A673 (cell line): ENCODE measurements around the gene SF3B6. TPM values are rescaled to one million over a fixed set of nuclear protein-coding genes. Genes with fewer than 3 reads are reported as not detected.

Experiments
- BruUV-seq: library from RNA; stranded (reverse); fragments of 400-500 nt; replicated peaks from 2 replicates; lab custom pipeline; 2021; lab: Mats Ljungman, UMichigan
- CTCF ChIA-PET: fragments of 300-600 bp; sonication (Branson Sonifier 250); formaldehyde crosslinking; loops from one replicate; lab custom pipeline; 2022; ENCODE audit warnings: antibody characterized with exemption; lab: Charles Lee
- POLR2A ChIA-PET: fragments of 300-600 bp; sonication (Branson Sonifier 250); formaldehyde crosslinking; loops from one replicate; lab custom pipeline; 2022; ENCODE audit warnings: antibody characterized with exemption; ENCODE audit not compliant: low non-redundant PET; lab: Charles Lee
- DNase-seq: peaks from one replicate; pipeline ENCODE4 v3.0.0-alpha.2; 2015; ENCODE audit warnings: low spot score
- H3K27ac ChIP-seq: fragments of 200-600 bp; sonication (generic); 2 replicates; pipeline ENCODE4 v1.5.1; 2016; ENCODE audit warnings: mixed run types, low read depth, mild to moderate bottlenecking, mixed read lengths, antibody characterized with exemption, low read length; ENCODE audit not compliant: poor library complexity, severe bottlenecking
- H3K27me3 ChIP-seq: fragments of 200-600 bp; sonication (generic); replicated peaks from 2 replicates; pipeline ENCODE4 v1.6.1; 2017; ENCODE audit warnings: mixed run types, low read depth, mild to moderate bottlenecking, mixed read lengths, antibody characterized with exemption, low read length; ENCODE audit not compliant: insufficient read depth, poor library complexity
- H3K36me3 ChIP-seq: fragments of 200-600 bp; sonication (generic); 2 replicates; pipeline ENCODE4 v1.6.1; 2016; ENCODE audit warnings: mixed run types, mild to moderate bottlenecking, mixed read lengths, antibody characterized with exemption, low read length; ENCODE audit not compliant: insufficient read depth, poor library complexity, severe bottlenecking
- H3K4me1 ChIP-seq: fragments of 200-600 bp; sonication (generic); 2 replicates; pipeline ENCODE4 v1.6.1; 2017; ENCODE audit warnings: mixed run types, mild to moderate bottlenecking, mixed read lengths, antibody characterized with exemption, low read length; ENCODE audit not compliant: insufficient read depth, poor library complexity, severe bottlenecking
- H3K4me3 ChIP-seq: fragments of 200-600 bp; sonication (generic); 2 replicates; pipeline ENCODE4 v1.5.1; 2016; ENCODE audit warnings: low read depth, mixed run types, mild to moderate bottlenecking, mixed read lengths, low read length; ENCODE audit not compliant: poor library complexity, severe bottlenecking
- H3K9me3 ChIP-seq: fragments of 200-600 bp; sonication (generic); 2 replicates; pipeline ENCODE4 v1.6.1; 2016; ENCODE audit warnings: mixed run types, low read depth, mild to moderate bottlenecking, mixed read lengths, antibody characterized with exemption, low read length; ENCODE audit not compliant: poor library complexity, severe bottlenecking
- EZH2 ChIP-seq: fragments of 200-600 bp; sonication (generic); IDR thresholded peaks from 2 replicates; pipeline ENCODE4 v1.6.1; 2017; ENCODE audit warnings: borderline replicate concordance, low read depth, mild to moderate bottlenecking, mixed read lengths, antibody characterized with exemption, low read length; ENCODE audit not compliant: poor library complexity, severe bottlenecking
- intact Hi-C: fragments of 100-400 bp; cut with micrococcal nuclease; formaldehyde crosslinking; loops from one replicate; pipeline ENCODE4 v1.10.0; 2022; ENCODE audit not compliant: unreplicated experiment
- total RNA-seq: library from RNA; stranded (reverse); gene quantifications from 2 replicates; pipeline ENCODE4 v1.2.3, GENCODE V29; 2021
- TF ChIP-seq, protein P1 (sequence below): fragments of 300-800, 200-600 bp; sonication (generic); conservative IDR thresholded peaks from 2 replicates; pipeline ENCODE4 v1.5.1; 2017; ENCODE audit warnings: low read depth, mild to moderate bottlenecking, antibody characterized with exemption, low read length, moderate library complexity, mixed read lengths

The SF3B6 gene
- total RNA-seq, 1 experiment from 2014 or later = 130 TPM

DNA sequence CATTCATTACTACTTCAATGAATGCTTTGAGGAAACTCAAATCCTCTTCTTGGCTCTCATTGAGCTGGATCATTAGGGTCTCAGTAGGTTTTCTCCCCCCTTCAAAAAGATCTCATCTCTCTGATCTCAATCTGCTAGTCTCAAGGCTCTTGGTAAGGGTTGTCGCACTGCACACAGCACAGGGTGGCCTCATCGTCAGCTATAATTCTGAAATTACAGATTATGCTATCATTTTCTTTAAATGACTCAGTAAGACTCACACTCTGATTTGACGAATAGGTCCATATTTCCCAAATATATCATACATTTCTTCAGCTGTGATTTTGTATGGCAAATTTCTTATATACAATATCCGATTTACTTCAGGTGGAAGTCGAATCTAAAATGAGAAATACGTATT lies 2.3 kb downstream of the SF3B6 start:
- POLR2A ChIA-PET = no interaction called here

DNA sequence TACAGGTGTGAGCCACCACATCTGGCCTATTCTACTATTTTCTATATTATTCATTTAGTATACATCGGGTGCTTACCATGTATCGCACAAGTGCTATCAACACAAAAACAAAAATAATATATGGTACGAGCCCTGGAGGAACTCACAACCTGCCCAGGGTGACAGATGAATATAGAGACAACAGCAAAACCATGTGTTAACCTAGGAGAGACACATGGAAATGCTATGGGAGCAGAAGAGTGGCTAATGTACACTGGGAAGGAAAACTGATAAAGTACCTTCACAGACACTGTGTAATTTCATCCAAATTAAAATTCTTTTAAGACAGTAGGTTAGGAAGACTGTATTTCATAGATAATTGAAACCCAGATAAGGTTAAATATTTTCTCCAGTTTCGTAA lies 3.9 kb downstream of the SF3B6 start:
- ChIA-PET POLR2A (no interaction called here), CTCF (no interaction called here)
- Histone ChIP-seq H3K9me3 (no peaks in the 10 kb centered on the region), H3K36me3 (peaks cover 32% of the 10 kb centered on the region), H3K4me1 (peaks cover 7% of the 10 kb centered on the region), H3K27me3 (no peaks in the 10 kb centered on the region), H3K4me3 (no peak overlapping the region), H3K27ac (no peak overlapping the region)
- intact Hi-C loops = no loop called here
- no peak for DNase-seq
- TF ChIP-seq, protein P1, sequence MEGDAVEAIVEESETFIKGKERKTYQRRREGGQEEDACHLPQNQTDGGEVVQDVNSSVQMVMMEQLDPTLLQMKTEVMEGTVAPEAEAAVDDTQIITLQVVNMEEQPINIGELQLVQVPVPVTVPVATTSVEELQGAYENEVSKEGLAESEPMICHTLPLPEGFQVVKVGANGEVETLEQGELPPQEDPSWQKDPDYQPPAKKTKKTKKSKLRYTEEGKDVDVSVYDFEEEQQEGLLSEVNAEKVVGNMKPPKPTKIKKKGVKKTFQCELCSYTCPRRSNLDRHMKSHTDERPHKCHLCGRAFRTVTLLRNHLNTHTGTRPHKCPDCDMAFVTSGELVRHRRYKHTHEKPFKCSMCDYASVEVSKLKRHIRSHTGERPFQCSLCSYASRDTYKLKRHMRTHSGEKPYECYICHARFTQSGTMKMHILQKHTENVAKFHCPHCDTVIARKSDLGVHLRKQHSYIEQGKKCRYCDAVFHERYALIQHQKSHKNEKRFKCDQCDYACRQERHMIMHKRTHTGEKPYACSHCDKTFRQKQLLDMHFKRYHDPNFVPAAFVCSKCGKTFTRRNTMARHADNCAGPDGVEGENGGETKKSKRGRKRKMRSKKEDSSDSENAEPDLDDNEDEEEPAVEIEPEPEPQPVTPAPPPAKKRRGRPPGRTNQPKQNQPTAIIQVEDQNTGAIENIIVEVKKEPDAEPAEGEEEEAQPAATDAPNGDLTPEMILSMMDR = no peak
- TF ChIP-seq EZH2 = no peak
- no TSS peak for BruUV-seq

More for the DNA sequence above, 2.3 kb downstream of the SF3B6 start:
- TF ChIP-seq EZH2 = no peak
- TF ChIP-seq, protein P1 = no peak
- Histone ChIP-seq H3K9me3 (no peaks in the 10 kb centered on the region), H3K27ac (no peak overlapping the region), H3K36me3 (peaks cover 21% of the 10 kb centered on the region), H3K4me1 (peaks cover 7% of the 10 kb centered on the region), H3K4me3 (no peak overlapping the region), H3K27me3 (no peaks in the 10 kb centered on the region)
- no peak for DNase-seq
- no TSS peak for BruUV-seq
- intact Hi-C loops = no loop called here
- CTCF ChIA-PET = no interaction called here

DNA sequence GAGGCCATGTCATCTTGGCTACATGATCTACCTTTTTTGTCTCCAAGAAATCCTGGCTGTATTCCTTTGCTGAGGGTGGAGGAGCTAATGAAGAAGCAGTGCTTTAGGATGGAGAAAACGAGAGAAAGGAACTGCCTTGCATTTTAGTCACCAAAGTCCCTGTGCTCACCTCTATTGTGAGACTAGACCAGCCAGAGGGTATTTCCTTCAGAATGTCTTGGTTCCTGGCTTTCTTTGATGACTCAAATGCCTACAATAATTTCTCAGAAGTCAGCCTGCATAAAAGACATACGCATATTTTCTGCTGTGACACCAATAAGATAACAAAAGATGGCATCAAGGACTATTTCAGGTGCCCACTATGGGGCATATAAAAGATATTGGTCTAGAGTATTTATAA lies 10.8 kb downstream of the SF3B6 start:
- DNase-seq = no peak
- peaks cover 20% of the 10 kb centered on the region for H3K36me3 ChIP-seq
- no peaks in the 10 kb centered on the region for H3K9me3 ChIP-seq
- ChIA-PET CTCF (no interaction called here), POLR2A (no interaction called here)
- no peaks in the 10 kb centered on the region for H3K4me1 ChIP-seq
- H3K4me3 ChIP-seq = no peak overlapping the region
- intact Hi-C loops = no loop called here
- no peak for TF ChIP-seq EZH2
- TF ChIP-seq, protein P1 = no peak
- BruUV-seq = no TSS peak
- H3K27ac ChIP-seq = no peak overlapping the region
- no peaks in the 10 kb centered on the region for H3K27me3 ChIP-seq
